K562 (cell line): ENCODE measurements around the gene ISG20. TPM values are rescaled to one million over a fixed set of nuclear protein-coding genes. Genes with fewer than 3 reads are reported as not detected.
A peak's percentile ranks its signal among the peaks of the same experiment; 100 is the strongest.

Experiments used
- BRD4 ChIP-seq: fragments of 200-600 bp; sonication (generic); IDR thresholded peaks from 2 replicates; pipeline ENCODE4 v1.6.1; 2017; ENCODE audit warnings: inconsistent platforms
- ELF1 ChIP-seq: fragments of 200-800 bp; sonication (Bioruptor generic); IDR thresholded peaks from 2 replicates; pipeline ENCODE4 v1.6.1; 2016; ENCODE audit warnings: missing genetic modification characterization, missing compliant biosample characterization
- FOXM1 ChIP-seq, 2 experiments: fragments of 450-650 bp in 1 of 2; sonication (generic) in 1 of 2; formaldehyde crosslinking in 1 of 2; IDR thresholded peaks; 2 replicates each; pipeline versions ENCODE4 v1.6.1 to v1.9.0; 2017 to 2022; ENCODE audit warnings: low read depth in 2 of 2, mild to moderate bottlenecking in 2 of 2, missing genetic modification reagents in 1 of 2, moderate library complexity in 1 of 2
- HDGF ChIP-seq: fragments of 450-650 bp; IDR thresholded peaks from 2 replicates; pipeline ENCODE4 v1.6.1; 2016
- HSF4 ChIP-seq: fragments of 250-450 bp; sonication (Bioruptor Pico); IDR thresholded peaks from 2 replicates; pipeline ENCODE4 v2.1.2; 2022; ENCODE audit warnings: mild to moderate bottlenecking, moderate library complexity, borderline replicate concordance
- KAT7 ChIP-seq: sonication (generic); formaldehyde crosslinking; IDR thresholded peaks from 2 replicates; pipeline ENCODE4 v1.8.0; 2022; ENCODE audit warnings: missing genetic modification reagents, mild to moderate bottlenecking, borderline replicate concordance
- KDM5B ChIP-seq: fragments of 200-600 bp; sonication (generic); IDR thresholded peaks from 2 replicates; pipeline ENCODE4 v1.6.1; 2012; ENCODE audit warnings: low read depth, mild to moderate bottlenecking, moderate library complexity, low read length, control low read depth, inconsistent platforms; ENCODE audit not compliant: insufficient replicate concordance
- MTA3 ChIP-seq: fragments of 450-650 bp; formaldehyde crosslinking; IDR thresholded peaks from 2 replicates; pipeline ENCODE4 v1.6.1; 2017; ENCODE audit warnings: mild to moderate bottlenecking, borderline replicate concordance
- NCOA6 ChIP-seq: fragments of 450-650 bp; IDR thresholded peaks from 2 replicates; pipeline ENCODE4 v1.6.1; 2017; ENCODE audit warnings: mild to moderate bottlenecking
- NFRKB ChIP-seq: fragments of 450-650 bp; IDR thresholded peaks from 2 replicates; pipeline ENCODE4 v1.6.1; 2016; ENCODE audit warnings: low read depth
- PHF21A ChIP-seq: fragments of 450-650 bp; IDR thresholded peaks from 2 replicates; pipeline ENCODE4 v1.6.1; 2017; ENCODE audit warnings: low read depth, borderline replicate concordance
- POLR2B ChIP-seq: fragments of 450-650 bp; IDR thresholded peaks from 2 replicates; pipeline ENCODE4 v1.6.1; 2018; ENCODE audit warnings: low read depth; ENCODE audit not compliant: partially characterized antibody
- SIN3A ChIP-seq, 2 experiments: fragments of 150-350 bp in 1 of 2; IDR thresholded peaks; 2 replicates each; pipeline ENCODE4 v1.6.1; 2011 to 2016; ENCODE audit warnings: borderline replicate concordance in 2 of 2, low read depth in 2 of 2, low read length in 2 of 2, mild to moderate bottlenecking in 2 of 2, moderate library complexity in 2 of 2; ENCODE audit not compliant: control insufficient read depth in 1 of 2
- SOX6 ChIP-seq: fragments of 450-650 bp; IDR thresholded peaks from 2 replicates; pipeline ENCODE4 v1.6.1; 2014; ENCODE audit warnings: mild to moderate bottlenecking
- SP1 ChIP-seq: sonication (generic); formaldehyde crosslinking; IDR thresholded peaks from 2 replicates; pipeline ENCODE4 v1.8.1; 2022; ENCODE audit warnings: mild to moderate bottlenecking, missing genetic modification reagents
- TEAD4 ChIP-seq, 2 experiments: sonication (generic) in 1 of 2; formaldehyde crosslinking in 1 of 2; IDR thresholded peaks; 2 replicates each; pipeline versions ENCODE4 v1.6.1 to v1.8.0; 2012 to 2022; ENCODE audit warnings: borderline replicate concordance in 1 of 2, inconsistent platforms in 1 of 2, low read length in 1 of 2, mild to moderate bottlenecking in 1 of 2, missing genetic modification reagents in 1 of 2
- YY1 ChIP-seq, 3 experiments: IDR thresholded peaks; 2 replicates each; pipeline ENCODE4 v1.6.1; 2011; ENCODE audit warnings: low read length in 2 of 3, mild to moderate bottlenecking in 2 of 3, moderate library complexity in 2 of 3, borderline replicate concordance in 1 of 3, control low read depth in 1 of 3, low read depth in 1 of 3; ENCODE audit not compliant: insufficient read depth in 3 of 3, insufficient replicate concordance in 2 of 3, control insufficient read depth in 1 of 3, insufficient read length in 1 of 3; ENCODE audit errors: extremely low read depth in 1 of 3
- ZNF407 ChIP-seq: fragments of 450-650 bp; IDR thresholded peaks from 2 replicates; pipeline ENCODE4 v1.6.1; 2016; ENCODE audit warnings: low read depth
- ZNF766 ChIP-seq: fragments of 200-800 bp; sonication (Bioruptor generic); conservative IDR thresholded peaks from 2 replicates; pipeline ENCODE4 v1.6.1; 2016; ENCODE audit warnings: missing genetic modification characterization, missing compliant biosample characterization
- polyA plus RNA-seq, 8 experiments: library from polyadenylated mRNA; depleted of rRNA in 4 of 8; stranded (reverse) in 5 of 8; unstranded in 3 of 8; fragments of >200 nt; fragmentation: Nextera tagmentation in 2 of 8; fragmentation: Illumina TruSeq in 1 of 8; extraction: Ambion mirVana in 2 of 8; extraction: Trizol in 1 of 8; gene quantifications; 2 replicates each; pipeline versions ENCODE4 v1.2.1 to v1.2.3, GENCODE V29; 2011 to 2014; ENCODE audit warnings: inconsistent platforms in 1 of 8, missing spikeins in 1 of 8
- total RNA-seq, 7 experiments: library from RNA; depleted of rRNA in 6 of 7; stranded (reverse); fragments of >200 nt in 6 of 7; fragmentation: Illumina TruSeq in 2 of 7; extraction: Trizol in 2 of 7; gene quantifications; 2 replicates each; pipeline versions ENCODE4 v1.2.1 to v1.2.3, GENCODE V29; 2011 to 2021; ENCODE audit warnings: low replicate concordance in 1 of 7

The ISG20 gene
- total and polyA plus RNA-seq, 9 of the 15 experiments (the other 6 are each of a cell fraction or from before 2014, with no cell fraction given): 0.06 to 2.1 (median 1.00) TPM

GRCh38 chr15:88620995-88621772, 17.6 kb upstream of the ISG20 start, which contains the start of gene AEN (continued):
- peak; percentile 87 to 93; a peak in 2 of 4 replicates for TF ChIP-seq SIN3A (IDR thresholded peaks at IDR 0.05; ENCODE audit: borderline replicate concordance in 2 of 2, control insufficient read depth in 1 of 2, low read depth in 2 of 2, low read length in 2 of 2)
- TF ChIP-seq TEAD4 (IDR thresholded peaks at IDR 0.05; ENCODE audit: low read length): 0 out of 2 replicates have a peak, but pooled peaks have one; percentile 4
- no peak for TF ChIP-seq TEAD4 (CRISPR knock-in tag; IDR thresholded peaks at IDR 0.05; ENCODE audit: borderline replicate concordance)
- TF ChIP-seq BRD4: 0 out of 2 replicates have a peak, but pooled peaks have one; percentile 39
- peak; percentile 44; the same call in 1 of the 2 replicates for TF ChIP-seq KAT7 (CRISPR knock-in tag)
- peak in 2 of 3 experiments; percentile 38 to 79 for TF ChIP-seq YY1 (IDR thresholded peaks at IDR 0.05; ENCODE audit: borderline replicate concordance in 1 of 3, control insufficient read depth in 1 of 3, extremely low read depth in 1 of 3, insufficient read depth in 3 of 3, insufficient read length in 1 of 3, insufficient replicate concordance in 2 of 3, low read depth in 1 of 3, low read length in 2 of 3)
- no peak; the same call in 1 of the 2 replicates for TF ChIP-seq FOXM1 (IDR thresholded peaks at IDR 0.05; ENCODE audit: low read depth)
- TF ChIP-seq FOXM1 (CRISPR knock-in tag; IDR thresholded peaks at IDR 0.05; ENCODE audit: low read depth): 0 out of 2 replicates have a peak, but pooled peaks have one; percentile 36
- peak; percentile 51 for TF ChIP-seq KDM5B
- TF ChIP-seq SOX6: no peak
- no peak for TF ChIP-seq NFRKB
- TF ChIP-seq ELF1: peak; percentile 77
- no peak for TF ChIP-seq PHF21A
- no peak for TF ChIP-seq NCOA6
- no peak for TF ChIP-seq POLR2B
- TF ChIP-seq ZNF766 (CRISPR knock-in tag): no peak
- TF ChIP-seq SP1 (CRISPR knock-in tag): peak; percentile 82
- TF ChIP-seq ZNF407: no peak
- TF ChIP-seq HDGF: no peak
- TF ChIP-seq MTA3: peak; percentile 68; the same call in 1 of the 2 replicates
- no peak for TF ChIP-seq HSF4 (CRISPR knock-in tag)
